ENCODE measurements around the gene EIF2B2. TPM values are rescaled to one million over a fixed set of nuclear protein-coding genes. Genes with fewer than 3 reads are reported as not detected.

Gene EIF2B2
- total RNA-seq, 1 donor from 2014 or later = 34.8 TPM

DNA sequence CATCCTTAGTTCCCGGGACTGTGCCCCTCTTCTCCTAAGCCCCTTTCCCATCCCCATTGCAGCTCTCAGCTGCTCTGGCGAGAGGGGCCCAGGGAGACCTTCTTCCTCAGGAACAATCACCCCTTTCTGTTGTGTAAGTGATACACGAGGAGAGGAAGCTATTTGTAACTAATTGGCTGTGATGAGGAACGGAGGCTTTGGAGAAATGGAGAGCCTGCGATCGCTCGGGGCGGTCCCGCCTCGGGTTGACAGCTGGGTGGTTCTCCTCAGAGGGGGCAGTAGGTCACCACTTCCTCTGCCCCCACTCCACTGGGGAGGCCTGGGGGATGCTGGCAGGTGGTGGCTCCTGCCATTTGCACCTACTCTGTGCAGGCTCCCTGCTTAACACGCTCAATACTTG lies 40.7 kb upstream of the EIF2B2 start:
- H3K27ac ChIP-seq = no peak overlapping the region
- ATAC-seq (peak; percentile 31), DNase-seq (peak; percentile 60)
- no peaks in the 10 kb centered on the region for H3K4me1 ChIP-seq
- H3K4me3 ChIP-seq = no peak overlapping the region
- no peaks in the 10 kb centered on the region for H3K9me3 ChIP-seq
- H3K36me3 ChIP-seq = no peaks in the 10 kb centered on the region
- intact Hi-C loops (cut with DNase I) = no loop called here
- TF ChIP-seq, protein P1, sequence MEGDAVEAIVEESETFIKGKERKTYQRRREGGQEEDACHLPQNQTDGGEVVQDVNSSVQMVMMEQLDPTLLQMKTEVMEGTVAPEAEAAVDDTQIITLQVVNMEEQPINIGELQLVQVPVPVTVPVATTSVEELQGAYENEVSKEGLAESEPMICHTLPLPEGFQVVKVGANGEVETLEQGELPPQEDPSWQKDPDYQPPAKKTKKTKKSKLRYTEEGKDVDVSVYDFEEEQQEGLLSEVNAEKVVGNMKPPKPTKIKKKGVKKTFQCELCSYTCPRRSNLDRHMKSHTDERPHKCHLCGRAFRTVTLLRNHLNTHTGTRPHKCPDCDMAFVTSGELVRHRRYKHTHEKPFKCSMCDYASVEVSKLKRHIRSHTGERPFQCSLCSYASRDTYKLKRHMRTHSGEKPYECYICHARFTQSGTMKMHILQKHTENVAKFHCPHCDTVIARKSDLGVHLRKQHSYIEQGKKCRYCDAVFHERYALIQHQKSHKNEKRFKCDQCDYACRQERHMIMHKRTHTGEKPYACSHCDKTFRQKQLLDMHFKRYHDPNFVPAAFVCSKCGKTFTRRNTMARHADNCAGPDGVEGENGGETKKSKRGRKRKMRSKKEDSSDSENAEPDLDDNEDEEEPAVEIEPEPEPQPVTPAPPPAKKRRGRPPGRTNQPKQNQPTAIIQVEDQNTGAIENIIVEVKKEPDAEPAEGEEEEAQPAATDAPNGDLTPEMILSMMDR (IDR thresholded peaks at IDR 0.05) = no peak
- no peaks in the 10 kb centered on the region for H3K27me3 ChIP-seq

DNA sequence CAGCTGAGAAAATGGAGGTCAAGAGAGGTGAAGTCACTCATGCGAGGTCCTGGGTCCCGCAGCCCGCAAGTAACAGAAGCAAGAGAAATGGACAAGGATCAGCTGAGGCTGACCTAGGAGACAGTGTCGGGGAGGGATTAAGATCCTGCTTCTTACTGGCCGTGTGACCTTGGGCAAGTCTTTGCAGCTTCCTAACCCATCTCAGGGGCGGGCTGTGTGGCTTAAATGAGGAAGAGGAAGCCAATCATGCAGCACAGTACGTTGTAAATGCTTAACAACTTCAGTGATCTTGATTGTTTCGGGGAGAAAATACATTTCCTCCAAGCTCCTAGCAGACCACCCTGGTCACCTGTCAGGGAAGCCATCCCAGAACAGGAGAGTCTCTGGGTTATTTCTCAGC lies 40.2 kb upstream of the EIF2B2 start:
- TF ChIP-seq, protein P1 (IDR thresholded peaks at IDR 0.05) = no peak
- Histone ChIP-seq H3K36me3 (no peaks in the 10 kb centered on the region), H3K4me1 (no peaks in the 10 kb centered on the region), H3K9me3 (no peaks in the 10 kb centered on the region), H3K27ac (no peak overlapping the region), H3K4me3 (no peak overlapping the region), H3K27me3 (no peaks in the 10 kb centered on the region)
- ATAC-seq (peak; percentile 83), DNase-seq (no peak)
- intact Hi-C loops (cut with DNase I) = no loop called here

DNA sequence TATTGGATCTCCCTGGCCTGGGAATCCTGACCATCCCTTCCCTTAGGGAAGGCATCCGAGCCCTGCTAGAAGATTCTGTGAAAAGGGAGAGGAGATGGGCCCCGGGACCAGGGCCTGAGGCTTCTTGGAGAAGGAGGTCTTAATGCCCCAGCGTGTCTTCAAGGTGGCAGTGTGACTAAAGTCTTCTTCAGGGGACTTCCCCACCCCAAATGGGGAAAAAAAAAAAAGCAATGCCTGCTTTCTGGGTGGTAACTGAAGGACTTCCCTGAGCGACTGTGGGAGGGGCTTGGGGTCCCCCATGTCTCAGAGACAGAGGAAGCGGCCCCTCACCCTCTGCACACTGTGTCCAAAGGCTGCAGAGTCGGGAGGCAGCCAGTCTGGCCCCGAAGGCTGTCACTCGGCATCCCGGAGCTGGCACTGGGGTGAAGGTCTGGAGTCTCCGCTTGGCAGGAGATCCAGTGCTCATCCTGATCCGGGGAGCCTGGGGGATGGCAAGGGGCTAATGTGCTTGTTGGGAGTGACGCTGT lies 39.5 kb upstream of the EIF2B2 start:
- Histone ChIP-seq H3K4me3 (no peak overlapping the region), H3K4me1 (no peaks in the 10 kb centered on the region), H3K36me3 (no peaks in the 10 kb centered on the region), H3K9me3 (no peaks in the 10 kb centered on the region), H3K27me3 (no peaks in the 10 kb centered on the region), H3K27ac (no peak overlapping the region)
- ATAC-seq = no peak
- no peak for DNase-seq
- TF ChIP-seq, protein P1 (IDR thresholded peaks at IDR 0.05) = no peak
- intact Hi-C loops (cut with DNase I) = no loop called here

DNA sequence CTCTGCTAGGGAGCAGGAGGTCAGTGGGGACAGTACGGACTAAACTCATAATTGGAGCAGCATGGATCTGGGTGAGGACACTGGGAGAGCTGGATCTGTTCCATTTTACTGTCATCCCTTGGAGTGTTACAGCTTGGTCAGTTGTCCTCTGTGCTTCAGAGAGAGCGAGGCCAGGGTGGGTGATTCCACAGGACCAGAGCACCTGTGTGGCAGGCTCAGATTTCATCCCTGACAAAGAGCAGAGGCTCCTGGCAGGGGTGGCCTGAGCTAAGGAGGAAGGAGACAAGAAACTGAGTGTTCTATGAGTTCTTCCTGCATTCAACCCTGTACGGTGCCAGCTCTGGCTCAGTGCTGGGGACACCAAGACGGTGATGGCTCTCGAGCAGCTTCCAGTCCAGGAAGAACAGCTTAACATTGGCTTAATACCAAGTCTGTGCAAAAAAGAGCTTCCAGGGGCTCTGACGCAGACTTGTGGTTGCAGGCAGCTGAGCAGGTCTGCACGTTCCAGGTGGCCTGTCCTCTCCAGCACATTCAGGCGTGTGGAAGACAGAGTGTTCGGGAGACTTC lies 38.9 kb upstream of the EIF2B2 start:
- intact Hi-C loops (cut with DNase I) = no loop called here
- Histone ChIP-seq H3K4me3 (no peak overlapping the region), H3K27me3 (no peaks in the 10 kb centered on the region), H3K36me3 (no peaks in the 10 kb centered on the region), H3K4me1 (no peaks in the 10 kb centered on the region), H3K9me3 (no peaks in the 10 kb centered on the region), H3K27ac (no peak overlapping the region)
- DNase-seq (no peak), ATAC-seq (no peak)
- TF ChIP-seq, protein P1 (IDR thresholded peaks at IDR 0.05) = no peak

DNA sequence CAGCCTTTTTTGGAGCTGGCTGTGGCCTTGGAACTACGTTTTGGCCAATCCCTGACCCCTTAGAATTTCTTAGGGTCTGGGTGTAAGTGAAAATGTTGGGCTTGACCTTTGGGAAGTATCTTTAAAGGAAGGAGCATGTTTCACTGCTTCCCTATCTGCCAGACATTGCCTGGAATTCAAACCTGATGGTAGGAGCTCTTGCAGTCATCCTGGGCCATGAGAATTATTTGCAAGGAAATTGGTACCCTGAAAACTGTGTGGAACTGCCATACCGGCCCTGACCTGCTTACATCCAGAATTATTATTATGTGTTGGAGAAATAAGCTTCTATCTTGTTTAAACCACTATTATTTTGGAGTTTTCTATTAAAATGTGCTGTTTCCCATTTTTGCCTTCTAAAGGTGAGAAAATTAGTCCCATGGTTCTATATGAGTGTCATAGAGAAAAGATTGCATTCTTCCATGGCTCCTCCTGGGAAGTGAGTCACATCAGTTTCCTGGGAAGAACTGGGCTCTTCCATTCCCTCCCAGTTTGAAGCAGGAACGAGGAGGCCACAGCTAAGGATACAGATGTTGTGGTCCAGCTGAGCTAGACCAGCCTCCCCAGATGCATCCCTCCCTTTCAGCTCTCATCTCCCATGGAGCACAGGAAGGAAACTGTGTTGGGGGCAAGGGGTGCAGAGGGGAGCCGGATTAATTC lies 37.8 kb upstream of the EIF2B2 start:
- TF ChIP-seq, protein P1 (IDR thresholded peaks at IDR 0.05) = no peak
- Histone ChIP-seq H3K4me1 (no peaks in the 10 kb centered on the region), H3K36me3 (no peaks in the 10 kb centered on the region), H3K27ac (no peak overlapping the region), H3K27me3 (no peaks in the 10 kb centered on the region), H3K4me3 (no peak overlapping the region), H3K9me3 (no peaks in the 10 kb centered on the region)
- intact Hi-C loops (cut with DNase I) = no loop called here
- no peak for DNase-seq
- ATAC-seq = no peak
